Activated effector memory CD4-positive, alpha-beta T cell treated with anti-CD3 and anti-CD28 coated beads, Interleukin-2, amount 50 U/mL, for 16 hours (primary cell): ENCODE results near the gene MAP3K15.
A peak's percentile ranks its signal among the peaks of the same experiment; 100 is the strongest.

Experiments
- DNase-seq: peaks from one replicate; pipeline ENCODE4 v3.0.0-alpha.2; 2020

Gene MAP3K15, protein sequence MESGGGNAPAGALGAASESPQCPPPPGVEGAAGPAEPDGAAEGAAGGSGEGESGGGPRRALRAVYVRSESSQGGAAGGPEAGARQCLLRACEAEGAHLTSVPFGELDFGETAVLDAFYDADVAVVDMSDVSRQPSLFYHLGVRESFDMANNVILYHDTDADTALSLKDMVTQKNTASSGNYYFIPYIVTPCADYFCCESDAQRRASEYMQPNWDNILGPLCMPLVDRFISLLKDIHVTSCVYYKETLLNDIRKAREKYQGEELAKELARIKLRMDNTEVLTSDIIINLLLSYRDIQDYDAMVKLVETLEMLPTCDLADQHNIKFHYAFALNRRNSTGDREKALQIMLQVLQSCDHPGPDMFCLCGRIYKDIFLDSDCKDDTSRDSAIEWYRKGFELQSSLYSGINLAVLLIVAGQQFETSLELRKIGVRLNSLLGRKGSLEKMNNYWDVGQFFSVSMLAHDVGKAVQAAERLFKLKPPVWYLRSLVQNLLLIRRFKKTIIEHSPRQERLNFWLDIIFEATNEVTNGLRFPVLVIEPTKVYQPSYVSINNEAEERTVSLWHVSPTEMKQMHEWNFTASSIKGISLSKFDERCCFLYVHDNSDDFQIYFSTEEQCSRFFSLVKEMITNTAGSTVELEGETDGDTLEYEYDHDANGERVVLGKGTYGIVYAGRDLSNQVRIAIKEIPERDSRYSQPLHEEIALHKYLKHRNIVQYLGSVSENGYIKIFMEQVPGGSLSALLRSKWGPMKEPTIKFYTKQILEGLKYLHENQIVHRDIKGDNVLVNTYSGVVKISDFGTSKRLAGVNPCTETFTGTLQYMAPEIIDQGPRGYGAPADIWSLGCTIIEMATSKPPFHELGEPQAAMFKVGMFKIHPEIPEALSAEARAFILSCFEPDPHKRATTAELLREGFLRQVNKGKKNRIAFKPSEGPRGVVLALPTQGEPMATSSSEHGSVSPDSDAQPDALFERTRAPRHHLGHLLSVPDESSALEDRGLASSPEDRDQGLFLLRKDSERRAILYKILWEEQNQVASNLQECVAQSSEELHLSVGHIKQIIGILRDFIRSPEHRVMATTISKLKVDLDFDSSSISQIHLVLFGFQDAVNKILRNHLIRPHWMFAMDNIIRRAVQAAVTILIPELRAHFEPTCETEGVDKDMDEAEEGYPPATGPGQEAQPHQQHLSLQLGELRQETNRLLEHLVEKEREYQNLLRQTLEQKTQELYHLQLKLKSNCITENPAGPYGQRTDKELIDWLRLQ (N-terminal part only)

DNA sequence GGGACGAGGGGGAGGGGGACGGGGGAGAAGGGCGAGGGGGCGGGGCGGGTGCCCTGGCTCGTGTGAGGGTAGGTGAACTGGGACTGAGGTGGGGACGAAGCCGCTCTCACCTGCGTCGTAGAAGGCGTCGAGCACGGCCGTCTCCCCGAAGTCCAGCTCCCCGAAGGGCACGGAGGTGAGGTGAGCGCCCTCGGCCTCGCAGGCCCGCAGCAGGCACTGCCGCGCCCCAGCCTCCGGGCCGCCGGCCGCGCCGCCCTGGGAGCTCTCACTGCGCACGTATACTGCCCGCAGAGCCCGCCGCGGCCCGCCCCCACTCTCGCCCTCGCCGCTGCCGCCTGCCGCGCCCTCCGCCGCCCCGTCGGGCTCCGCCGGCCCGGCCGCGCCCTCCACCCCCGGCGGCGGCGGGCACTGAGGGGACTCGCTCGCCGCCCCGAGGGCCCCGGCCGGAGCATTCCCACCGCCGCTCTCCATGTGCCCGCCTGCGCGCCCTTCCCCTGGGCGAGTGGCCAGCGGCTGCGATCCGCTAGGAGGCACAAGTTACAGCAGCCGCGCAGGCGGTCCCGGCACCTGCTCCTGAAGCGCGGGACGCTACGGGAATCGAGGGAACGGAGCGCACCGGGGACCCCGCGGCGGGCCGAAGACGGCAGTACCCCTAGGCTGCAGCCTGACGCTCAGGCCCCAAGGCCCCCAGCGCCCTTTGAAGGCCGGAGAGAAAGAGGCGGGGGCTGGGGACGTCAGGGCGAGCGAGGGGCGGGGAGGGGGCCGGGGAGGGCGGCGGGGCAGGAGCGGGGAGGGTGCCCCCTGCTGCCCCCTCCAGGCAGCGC lies at the start of gene MAP3K15:
TSS of gene MAP3K15 (minus strand) at position 718 of the 824 bp plus-strand sequence. CDS start at position 471, 247 bp downstream.
- DNase-seq: peak; percentile 62

DNA sequence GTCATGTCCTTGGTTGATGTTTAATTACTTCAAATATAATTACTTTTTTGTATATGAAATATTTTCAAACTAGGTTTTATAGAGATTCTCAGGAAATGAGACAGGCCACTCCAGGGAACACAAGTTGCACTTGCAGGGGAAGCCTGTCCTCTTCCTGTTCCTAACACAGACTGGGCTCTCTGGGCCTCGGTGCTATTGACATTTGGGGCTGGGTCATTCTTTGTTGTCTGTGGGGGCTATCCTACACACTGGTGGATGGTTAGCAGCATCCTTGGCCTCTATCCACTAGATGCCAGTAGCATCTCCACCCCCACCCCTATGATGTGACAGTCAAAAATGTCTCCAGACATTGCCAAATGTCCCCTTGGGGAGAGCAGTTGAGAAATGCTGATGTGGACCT lies 49.3 kb upstream of the MAP3K15 start:
- DNase-seq: no peak

DNA sequence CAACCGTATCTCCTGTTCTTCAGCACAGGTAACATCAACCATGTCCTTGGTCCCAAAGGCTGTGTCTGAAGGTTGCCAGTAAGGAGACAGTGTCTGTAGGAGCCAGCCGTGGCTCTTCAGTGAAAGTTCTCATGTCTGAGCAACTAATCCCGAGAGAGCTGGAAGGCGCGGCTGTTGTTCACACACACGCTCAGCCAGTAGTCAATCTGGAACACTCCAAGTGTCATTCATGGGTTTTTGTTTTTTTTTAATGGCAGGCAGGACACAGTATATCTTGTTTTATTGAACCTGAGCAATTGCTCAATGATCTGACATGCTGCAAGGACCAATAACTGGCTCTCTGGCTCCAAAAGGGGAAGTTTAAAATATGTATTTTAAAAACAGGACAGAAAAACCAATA lies 48.4 kb upstream of the MAP3K15 start:
- no peak for DNase-seq

DNA sequence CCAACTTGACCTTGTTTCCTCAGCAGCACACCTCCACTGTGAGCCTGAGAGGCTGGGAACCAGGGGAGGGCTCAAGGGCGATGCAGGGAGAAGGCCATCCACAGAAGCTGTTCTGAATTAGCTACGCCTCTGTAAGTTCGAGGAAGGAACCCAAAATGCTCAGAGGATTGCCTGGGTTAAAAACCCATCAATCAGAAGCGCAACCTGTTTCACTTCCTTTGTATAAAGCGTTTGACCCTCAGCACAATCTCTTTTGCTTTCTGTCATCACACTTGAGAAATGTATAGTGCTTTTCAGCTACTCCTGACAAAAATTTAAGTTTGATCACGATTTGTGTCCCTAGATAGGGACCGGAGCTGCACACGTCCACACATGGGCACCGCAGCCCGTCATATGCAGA lies 48.0 kb upstream of the MAP3K15 start:
- no peak for DNase-seq

DNA sequence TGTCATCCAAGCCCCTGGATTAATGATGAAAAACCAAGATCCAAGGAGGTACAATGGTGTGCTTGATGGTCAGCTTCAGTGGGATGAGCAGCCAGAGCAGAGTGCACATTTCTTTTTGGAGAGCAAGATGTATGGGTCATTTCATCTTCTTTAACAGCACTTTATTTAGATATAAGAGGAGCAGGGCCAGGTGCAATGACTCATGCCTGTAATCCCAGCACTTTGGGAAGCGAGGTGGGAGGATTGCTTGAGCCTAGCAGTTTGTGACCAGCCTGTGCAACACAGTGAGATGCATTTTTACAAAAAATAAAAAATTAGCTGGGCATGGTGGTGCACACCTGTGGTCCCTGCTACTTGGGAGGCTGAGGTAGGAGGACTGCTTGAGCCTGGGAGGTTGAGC lies 45.3 kb upstream of the MAP3K15 start:
- no peak for DNase-seq

DNA sequence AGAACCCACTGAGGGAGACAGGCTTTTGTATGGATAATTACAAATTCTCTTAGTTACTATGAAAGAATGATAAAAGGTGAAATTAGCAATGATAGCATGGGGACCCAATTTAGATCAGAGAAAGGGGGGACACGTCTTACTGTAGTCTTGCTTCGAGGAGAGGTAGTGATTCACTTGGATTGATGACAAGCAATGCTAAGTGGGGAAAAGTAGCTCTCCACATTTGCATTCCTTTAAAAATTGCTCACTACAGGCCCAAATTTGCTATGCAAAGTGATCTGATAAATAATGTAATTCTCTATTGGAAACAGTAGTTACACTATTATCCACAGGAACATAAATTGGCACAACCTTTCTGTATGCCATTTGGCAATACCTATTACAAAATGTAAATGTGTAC lies 42.5 kb upstream of the MAP3K15 start:
- no peak for DNase-seq

DNA sequence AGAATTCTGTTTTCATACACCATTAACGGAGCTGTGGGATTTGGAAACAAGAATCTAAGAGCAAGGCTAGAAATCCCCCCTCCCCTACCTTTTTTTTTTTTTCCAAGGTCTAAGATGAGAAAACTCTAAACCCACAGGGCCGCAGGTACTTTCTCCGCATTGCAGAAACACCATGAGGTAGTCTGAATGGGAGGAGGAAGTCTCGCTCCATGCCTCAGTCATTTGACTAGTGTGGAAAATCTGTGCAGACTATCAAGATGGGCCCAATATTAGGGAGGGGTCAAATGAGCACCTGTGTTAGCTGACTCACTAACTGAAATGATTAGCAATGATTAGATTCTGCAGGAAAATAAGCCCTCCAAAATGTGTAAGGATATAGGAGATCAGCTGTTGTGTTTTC lies 40.9 kb upstream of the MAP3K15 start:
- DNase-seq: no peak

DNA sequence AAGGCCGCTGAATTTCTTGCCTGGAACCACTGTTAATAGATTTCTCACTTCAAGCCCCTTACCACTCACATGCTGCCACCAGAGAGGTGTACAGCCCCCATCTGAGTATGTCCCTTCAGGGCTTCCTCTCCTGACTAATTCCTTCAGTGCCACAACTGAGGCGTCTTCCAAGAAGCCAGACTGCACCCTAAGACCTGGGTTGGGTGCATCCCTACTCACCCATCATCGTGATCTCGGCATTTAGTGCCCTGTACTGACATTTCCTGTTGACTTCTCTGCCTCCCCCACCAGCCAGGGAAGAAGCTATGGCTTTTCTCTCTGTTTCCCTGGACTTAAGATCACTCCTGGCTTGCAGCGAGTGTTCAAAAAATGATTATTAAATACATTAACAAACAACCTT lies 40.4 kb upstream of the MAP3K15 start:
- DNase-seq: no peak

DNA sequence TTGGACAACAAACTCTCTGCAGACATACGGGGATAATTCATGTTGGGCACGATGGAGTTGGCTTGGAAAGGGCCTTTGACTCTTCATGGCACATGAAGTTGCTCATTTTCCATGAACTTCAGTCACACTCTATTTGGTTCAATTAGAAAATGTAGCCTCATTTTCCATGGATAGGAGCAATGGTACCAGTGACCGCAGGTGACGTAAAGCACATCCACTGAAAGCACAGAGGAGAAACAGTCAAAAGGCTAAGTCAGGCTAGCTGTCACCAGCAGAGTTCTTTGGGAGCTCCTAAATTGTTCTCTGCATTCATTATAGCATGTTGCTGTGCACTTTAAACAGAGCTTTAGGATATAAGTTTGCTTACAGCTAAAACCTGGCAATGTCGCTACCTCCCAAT lies 39.9 kb upstream of the MAP3K15 start:
- DNase-seq: no peak

DNA sequence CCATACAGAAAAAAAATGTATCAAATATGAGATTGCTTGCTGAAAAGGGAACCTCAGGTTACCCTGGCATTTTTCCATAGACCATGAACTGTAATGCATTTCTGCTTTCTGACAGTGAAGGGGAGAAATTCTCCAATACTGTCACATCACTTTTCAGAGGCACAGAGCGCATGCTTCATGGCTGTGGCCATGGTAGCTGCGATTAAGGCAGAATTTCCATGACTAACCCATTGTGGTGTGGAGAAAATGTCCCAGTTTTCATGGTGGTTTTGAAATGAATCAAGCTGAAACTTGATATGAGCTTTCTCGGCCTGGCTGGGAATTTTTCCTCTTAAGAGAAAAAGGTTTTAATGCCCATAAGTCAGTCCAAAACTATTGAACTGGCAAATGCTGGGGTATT lies 39.5 kb upstream of the MAP3K15 start:
- DNase-seq: peak; percentile 66

DNA sequence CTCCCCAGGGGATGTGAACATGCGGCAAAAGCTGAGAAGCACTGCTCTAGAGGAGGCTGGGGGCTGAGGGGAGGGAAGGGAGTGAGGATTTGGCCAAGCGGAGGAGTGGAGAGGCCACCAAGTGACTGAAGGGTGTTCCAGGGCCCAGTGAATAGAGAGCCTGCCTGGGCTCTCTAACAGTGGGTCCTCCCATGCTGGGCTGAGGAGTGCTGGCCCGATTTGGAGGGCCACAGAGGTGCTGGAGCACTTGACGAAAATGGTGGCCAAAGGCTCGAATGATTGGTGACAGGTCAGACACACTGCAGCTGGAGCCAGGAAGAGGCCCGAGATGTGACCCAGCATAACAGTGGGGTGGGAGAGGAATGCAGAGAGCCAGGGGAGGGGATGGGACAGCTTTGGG lies 37.5 kb upstream of the MAP3K15 start:
- DNase-seq: no peak

DNA sequence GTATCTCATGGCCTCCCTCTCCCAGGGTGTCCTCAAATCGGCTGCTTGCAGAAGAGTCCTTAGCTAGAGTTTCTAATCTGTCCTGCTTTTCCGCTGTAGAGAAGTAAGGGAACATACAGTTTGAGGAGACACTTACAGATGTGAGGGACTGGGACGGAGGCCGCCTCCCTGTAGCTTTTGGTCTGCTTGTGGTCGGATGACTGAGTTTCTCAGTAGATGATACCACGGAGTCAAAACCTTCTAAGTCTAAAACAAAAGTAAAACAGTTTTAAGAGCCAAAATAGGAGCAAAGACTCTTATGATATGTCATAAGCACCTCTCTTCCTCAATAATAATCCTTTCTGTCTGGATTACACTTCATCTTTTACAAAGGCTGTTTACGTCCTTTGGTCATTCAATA lies 34.5 kb upstream of the MAP3K15 start:
- no peak for DNase-seq

DNA sequence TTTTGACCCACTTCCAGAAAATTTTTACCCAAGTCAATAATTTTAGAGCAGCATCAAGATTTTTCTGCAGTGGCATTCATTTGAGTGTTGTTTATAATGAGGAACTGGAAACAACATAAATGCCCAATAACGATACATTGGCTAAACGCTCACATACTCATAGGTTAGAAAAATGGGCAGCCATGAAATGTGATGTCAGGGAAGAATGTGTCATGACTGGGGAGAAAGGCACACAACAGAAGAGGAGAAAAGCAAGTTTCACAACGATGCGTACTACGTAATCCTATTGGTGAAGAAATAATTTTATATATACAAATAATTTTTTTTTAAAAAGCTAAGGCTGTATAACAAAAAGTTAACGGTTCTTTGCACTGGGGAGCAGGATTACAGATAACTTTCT lies 33.6 kb upstream of the MAP3K15 start:
- no peak for DNase-seq

DNA sequence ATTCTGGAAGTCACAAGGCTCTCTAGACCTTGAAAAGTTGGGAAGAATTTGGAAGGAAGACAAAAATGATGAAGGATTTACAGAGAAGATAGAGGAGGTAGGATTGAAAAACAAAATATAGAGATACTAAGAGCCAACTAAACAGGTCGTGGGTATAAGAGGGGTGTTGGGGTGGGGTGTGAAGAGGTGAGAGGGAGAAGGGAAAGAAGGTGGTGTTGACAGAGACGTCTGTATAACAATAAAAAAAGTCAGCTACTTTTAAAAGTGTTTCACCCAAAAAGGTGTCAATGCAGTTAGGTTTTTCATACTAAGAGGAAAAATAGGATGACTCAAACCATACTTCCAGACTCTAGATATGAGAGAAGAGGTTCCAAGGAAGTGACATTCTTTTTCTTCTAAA lies 33.0 kb upstream of the MAP3K15 start:
- DNase-seq: no peak

DNA sequence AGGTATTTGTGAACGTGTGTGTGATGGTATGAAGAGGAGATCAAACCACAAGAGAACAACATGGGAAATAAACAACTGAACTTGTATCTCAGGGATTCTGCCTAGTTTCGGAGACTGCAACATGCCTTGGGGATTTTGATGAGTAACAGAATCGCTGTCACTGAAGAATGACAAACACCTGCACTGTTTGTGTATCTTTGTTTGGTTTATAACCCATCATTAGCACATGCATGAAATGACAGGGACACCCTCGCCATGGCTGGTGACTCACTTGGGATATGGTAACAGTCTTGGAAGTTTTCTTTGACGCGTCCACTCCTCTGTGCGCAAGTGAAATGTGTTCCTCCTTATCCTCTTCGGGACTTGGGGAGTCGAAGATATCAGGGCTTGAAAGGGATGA lies 30.3 kb upstream of the MAP3K15 start:
- DNase-seq: no peak

DNA sequence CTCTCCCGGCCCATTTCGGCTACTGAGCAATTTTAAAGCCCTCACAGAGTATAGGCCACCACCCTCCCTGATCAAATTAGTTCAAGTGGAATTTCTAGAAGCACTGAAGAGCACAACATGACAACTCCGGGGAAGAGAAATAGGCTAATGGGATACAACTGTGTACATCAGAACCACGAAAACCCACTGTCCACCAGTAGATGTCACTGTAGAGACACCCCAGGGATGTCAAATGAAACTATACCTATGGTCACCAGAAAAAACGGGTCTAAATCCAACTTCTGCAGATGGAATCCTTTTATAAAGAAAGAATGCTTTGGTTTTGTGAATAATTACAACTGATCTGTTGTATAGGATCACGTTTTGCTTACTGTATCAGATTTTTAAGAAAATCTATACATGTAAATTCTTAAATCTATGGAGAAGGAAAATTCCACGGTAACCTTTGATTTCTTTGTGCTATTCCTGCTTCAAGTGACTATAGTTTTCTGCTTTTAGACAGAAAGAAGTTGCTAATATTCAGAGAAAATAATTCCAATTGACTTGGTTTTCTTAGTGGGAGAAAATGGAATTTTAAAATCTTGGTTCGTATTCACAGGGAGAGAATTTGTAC lies 29.5 kb upstream of the MAP3K15 start:
- no peak for DNase-seq

DNA sequence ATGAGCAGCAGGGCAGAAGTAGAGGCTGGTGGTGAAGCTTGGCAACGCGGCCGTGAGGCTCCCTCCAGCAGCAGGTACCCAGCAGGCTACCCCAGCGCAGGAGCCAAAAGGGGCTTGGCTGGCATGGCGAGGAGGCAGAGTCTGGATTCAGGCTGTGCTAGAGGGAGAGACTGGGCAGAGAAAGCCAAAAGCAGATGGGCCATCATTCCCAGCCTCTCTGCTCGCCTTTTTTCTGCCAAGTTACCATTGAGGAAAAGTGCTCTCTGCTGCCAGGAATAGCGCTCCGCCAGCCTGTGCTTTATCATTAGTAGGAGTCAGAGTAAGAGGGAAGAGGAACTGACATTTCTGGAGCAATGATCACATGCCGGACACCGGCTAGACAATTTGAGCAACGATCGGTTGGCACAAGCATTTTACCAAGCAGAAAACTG lies 28.7 kb upstream of the MAP3K15 start:
- no peak for DNase-seq

DNA sequence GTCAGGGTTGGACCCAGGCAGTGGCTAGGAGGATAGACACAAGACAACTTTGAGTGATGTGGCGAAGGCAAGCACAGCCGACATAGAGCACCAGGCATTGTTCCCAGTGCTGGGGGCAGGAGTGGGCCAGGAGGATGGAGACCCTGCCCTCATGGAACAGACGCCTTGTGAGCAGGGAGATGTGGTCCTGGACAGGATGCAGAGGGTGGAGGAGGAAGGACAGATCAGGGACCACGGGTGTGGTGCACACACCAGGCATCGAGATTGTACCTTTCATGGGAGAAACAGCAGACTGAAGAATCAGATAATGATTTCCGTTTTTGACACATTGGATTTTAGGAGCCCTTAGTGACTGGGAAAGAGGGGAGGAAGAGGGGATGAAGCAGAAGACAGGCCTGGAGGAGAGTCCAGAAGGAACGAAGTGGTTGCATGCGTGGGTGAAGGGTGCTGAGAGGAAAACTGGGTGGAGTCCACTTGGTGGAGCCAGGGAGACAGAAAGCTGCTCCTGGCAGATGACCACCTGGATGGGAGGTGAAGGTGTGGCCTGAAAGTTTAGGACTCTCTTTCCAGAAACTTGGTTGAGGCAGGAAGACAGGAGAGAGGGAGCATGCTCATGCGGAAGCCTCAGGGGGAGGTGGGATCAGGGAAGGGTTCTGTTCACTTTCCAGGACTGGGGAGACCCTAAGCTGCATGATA lies 27.9 kb upstream of the MAP3K15 start:
- no peak for DNase-seq

DNA sequence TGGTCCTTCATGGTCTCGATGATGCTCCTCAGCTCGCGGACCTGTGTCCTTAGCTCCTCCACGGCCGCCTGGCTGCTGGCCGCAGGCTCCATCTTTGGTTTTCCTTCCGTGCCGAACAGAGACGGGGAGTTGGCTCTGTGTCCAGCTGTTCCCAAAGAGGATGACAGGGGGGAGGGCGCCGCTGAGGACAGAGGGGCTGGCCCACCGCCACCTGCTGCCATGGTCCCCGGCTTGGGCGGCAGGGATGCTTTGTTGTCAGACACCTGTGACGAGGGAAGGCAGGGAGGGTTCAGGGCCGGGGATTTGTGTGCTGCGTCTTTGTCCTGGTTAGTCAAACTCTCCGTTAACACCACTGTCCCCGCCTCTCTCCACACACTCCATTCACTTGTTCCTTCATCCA lies 26.6 kb upstream of the MAP3K15 start:
- DNase-seq: no peak

DNA sequence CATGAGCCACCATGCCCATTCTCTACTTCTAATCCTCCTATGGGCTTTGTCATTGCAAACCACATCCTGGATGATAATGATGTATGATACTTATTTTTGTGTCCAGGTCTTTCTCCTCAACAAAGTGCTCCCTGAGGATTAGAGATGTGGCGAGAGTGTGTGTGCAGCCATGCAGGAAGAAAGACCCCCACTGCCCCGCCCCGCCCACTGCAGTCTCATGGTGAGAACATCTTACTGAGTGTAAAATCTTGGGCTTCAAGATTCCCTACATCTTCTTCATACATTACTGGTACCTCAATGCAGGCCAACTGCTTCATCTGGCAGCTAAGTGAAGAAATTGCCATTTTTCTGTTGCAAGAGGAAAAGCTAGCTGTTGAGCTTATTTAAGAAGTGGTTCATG lies 25.9 kb upstream of the MAP3K15 start:
- DNase-seq: no peak

DNA sequence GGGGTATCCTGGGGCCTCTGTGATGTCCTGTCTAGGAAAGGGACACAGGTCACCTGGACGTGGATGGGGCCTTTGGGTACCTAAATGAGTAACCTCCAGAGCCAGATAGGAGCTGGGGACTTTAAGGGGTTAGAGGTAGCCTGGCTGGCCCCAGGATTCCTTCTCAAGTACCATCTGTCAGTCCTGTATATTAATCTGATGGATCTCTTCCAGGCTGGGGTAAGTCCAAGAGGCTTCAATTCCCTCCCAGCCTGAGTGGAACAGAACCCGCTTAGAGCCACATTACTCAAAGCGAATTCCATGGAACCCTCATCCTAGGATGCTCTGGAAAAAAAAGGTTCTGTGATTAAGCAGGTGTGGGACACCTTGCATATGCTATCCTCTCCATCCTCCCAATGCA lies 24.8 kb upstream of the MAP3K15 start:
- DNase-seq: no peak
